ENCODE measurements around the gene DENND5B.
"Not testable (repeated sequence)": the region's sequence is repeated elsewhere in the genome, so short reads cannot be mapped to it uniquely, and the experiment has no call there.

Gene DENND5B

DNA sequence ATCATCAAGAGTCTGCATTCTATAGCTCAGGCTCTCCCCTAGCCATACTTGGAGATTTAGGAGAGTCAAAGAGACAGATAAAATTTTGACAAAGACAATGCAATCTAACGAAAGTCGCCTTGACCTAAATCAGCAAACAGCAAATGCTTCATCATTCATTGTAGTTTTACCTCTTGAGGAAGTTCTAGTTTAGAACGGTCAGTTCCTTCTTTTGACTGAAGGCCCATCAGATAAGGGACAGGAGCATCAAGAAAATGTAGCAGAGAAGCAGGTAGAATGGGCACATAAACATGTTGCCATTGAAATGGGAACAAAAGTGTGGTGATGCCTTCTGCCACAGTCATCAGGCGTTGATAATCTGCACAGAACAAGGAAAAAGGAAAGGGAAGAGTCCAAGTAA, 130.9 kb downstream of the DENND5B start:
- no peak for DNase-seq

- no peak for DNase-seq
Observed at GRCh38 chr12:31456562-31456961, 134.4 kb downstream of the DENND5B start.

- DNase-seq, result no peak
Observed at GRCh38 chr12:31444736-31445135, 146.2 kb downstream of the DENND5B start.

- DNase-seq, result no peak
Observed at GRCh38 chr12:31440586-31440985, 150.3 kb downstream of the DENND5B start.

DNA sequence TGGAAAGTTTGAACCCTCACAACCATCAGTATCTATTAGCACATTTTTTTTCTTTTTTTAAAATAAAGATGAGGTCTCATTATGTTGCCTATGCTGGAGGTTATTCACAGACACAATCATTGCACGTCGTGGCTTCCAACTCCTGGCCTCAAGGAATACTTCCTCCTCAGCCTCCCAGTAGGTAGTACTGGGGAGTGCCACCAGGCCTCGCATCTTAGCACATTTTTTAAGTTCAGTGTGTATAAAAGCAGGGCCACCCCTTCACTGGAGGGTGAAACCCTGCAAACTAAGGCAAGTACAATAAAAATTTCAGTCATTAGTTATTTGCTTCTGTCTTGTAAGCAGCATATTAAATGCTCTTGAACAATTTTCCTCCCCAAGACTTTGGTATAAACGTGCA, 150.8 kb downstream of the DENND5B start:
- DNase-seq, result no peak

GRCh38 chr12:31431721-31432240, 159.2 kb downstream of the DENND5B start:
- DNase-seq, result no peak

- no peak for DNase-seq
Observed at GRCh38 chr12:31423405-31423804, 167.5 kb downstream of the DENND5B start.

GRCh38 chr12:31412292-31412801, 178.6 kb downstream of the DENND5B start:
- DNase-seq, result no peak

GRCh38 chr12:31408763-31409162, 182.2 kb downstream of the DENND5B start:
- DNase-seq, result no peak

- DNase-seq, result no peak
Observed at GRCh38 chr12:31407562-31407961, 183.4 kb downstream of the DENND5B start.

DNA sequence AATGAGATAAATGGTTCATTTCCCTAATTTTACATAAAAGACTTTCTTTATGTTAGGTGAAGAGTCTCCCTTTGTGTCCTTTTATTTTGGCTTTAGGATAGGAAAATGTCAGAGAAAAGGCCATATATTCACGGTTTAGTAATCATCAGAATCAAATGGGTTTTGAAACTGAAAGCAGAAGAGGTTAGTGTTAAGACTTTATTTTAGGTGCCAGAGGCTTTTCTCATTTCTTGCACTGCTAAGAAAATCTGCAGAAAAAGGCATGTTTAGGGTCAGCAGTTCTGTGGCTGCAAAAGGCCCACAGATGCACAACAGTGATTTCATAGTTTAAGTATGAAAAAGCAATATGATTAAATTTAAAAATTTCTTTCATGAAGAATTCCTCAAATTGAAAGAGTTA, 184.6 kb downstream of the DENND5B start:
- DNase-seq, result no peak

DNA sequence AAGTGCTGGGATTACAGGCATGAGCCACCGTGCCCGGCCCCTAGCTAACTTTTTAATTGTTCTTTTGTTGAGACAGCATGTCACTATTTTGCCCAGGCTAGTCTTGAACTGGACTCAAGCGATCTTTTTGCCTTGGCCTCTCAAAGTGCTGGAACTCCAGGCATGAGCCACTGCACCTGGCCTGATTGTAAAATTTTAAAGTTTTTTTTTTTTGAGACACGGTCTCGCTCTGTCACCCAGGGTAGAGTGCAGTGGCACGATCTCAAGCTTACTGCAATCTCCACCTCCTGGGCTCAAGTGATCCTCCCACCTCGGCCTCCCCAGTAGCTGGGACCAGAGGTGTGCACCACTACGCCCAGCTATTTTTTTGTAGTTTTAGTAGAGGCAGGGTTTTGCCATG, 185.9 kb downstream of the DENND5B start:
- no peak for DNase-seq

DNA sequence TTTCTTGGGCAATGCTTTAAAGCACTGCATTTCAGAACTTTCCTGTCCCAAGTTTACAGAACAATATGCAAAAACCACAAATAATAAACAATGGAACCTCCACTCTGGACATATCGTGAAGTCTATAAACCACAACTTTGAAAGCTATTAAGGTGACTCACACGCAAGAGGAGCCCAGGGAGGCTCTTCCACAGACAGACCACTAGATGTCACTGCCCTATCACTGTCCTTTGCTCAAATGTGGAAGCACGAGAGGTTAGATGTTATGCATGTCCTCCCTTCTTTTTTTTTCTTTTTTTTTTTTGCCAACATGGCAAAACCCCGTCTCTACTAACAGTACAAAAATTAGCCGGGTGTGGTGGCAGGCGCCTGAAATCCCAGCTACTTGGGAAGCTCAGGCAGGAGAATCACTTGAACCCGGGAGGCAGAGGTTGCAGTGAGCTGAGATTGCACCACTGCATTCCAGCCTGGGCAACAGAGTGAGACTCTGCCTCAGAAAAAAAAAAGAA, 187.8 kb downstream of the DENND5B start:
- DNase-seq, result not testable (repeated sequence)

DNA sequence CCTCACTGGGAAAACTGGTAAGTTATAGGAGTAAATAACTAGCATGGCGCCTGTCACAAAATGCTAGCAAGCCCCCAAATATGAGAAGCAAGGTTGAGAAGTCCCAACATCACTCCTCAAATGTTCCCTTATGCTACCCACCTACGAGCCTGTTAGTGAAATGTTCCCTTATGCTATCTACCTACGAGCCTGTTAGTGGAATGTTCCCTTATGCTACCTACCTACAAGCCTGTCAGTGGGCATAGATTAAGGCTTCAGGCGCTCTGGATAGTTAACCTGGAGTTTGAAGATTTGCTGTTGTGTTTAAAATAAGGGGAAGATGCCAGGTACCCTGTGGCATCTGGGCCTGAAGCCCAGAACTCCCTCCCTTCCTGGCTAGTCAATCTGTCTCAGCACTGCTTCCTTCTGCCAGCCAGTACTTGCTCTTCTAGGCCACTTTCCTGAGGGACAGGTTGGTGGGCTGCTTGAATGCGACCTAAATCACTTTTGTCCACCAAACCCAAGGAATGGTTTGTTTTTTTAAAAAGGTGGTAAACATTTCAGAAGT, 197.9 kb downstream of the DENND5B start:
- DNase-seq, result no peak

GRCh38 chr12:31390991-31391390, 199.9 kb downstream of the DENND5B start:
- no peak for DNase-seq

DNA sequence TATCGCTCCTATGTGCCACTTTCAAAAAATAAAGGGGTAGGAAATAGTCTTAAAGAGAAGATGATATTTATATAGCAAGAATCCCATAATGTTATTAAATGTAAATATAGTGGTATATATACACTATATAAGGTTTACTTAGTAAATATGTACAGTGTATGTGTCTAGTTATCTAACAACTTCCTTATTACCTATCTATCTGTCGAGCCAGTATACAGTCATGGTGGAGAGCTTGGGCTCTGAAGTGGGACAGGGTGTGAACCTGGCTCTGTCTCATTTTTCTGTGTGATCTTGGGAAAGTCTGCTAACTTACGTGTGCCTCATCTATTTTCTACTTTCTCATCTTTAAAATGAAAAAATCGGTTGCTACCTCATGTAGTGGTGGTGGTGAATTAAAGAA, 202.2 kb downstream of the DENND5B start:
- no peak for DNase-seq

- DNase-seq, result no peak
Observed at GRCh38 chr12:31387466-31387865, 203.5 kb downstream of the DENND5B start.

DNA sequence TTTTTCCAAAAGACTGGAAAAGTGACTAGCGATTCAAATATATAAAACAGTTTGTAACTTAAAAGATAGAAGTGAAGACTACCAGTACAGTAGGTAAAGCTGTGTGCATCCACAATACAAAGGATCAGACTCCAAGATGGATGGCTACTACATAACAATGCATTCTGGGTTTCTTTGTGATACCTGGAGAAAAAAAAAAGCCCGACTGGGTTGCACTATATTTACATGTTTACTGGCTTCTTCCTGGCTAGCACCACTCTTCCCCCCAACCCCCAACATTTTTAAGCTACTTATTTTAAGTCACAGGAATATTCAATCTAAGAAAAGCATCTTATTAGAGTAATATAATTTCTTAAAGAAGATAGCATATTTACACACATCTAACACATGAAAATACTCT, 203.9 kb downstream of the DENND5B start:
- no peak for DNase-seq

DNA sequence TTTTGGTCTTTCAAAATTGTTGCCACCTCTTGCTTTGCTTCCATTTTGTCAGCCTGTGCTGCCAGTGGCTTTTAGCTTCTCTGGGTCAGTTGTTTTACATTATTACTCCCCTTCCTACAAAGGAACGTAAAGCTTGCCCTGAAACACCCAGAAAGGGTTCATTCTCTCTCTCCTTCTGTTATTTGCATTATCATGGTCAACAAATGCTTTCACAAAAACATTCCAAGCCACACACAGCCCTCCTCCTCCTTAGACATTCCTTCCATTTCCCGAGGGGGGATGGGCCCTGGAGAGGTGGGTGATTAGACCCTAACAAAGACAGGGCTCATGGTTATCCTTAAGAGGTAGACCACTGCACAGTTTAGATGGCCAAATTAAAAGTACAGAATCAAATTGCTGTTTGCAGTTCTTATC, 204.6 kb downstream of the DENND5B start:
- DNase-seq, result no peak

DNA sequence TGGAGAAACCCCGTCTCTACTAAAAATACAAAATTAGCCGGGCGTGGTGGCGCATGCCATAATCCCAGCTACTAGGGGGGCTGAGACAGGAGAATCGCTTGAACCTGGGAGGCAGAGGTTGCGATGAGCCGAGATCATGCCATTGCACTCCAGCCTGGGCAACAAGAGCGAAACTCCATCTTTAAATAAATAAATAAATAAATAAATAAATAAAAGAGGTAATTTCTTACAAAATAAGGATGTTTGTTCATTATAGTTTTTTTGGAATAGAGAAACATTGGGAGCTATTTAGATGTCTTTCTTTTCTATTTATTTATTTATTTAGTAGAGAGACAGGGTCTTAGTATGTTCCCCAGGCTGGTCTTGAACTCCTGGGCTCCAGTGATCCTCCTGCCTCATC, 213.7 kb downstream of the DENND5B start:
- not testable (repeated sequence) for DNase-seq

DNA sequence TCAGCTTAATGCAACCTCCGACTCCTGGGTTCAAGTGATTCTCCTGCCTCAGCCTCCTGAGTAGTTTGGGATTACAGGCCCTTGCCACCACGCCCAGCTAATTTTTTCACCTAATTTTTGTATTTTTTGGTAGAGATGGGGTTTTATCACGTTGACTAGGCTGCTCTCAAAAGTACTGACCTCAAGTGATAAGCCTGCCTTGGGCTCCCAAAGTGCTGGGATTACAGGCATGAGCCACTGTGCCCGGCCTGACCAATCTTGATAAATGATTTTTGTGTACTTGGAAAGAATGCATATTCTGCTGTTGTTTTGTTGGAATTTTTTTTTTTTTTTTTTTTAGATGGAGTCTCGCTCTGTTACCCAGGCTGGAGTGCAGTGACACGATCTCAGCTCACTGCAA, 215.5 kb downstream of the DENND5B start:
- DNase-seq, result not testable (repeated sequence)

DNA sequence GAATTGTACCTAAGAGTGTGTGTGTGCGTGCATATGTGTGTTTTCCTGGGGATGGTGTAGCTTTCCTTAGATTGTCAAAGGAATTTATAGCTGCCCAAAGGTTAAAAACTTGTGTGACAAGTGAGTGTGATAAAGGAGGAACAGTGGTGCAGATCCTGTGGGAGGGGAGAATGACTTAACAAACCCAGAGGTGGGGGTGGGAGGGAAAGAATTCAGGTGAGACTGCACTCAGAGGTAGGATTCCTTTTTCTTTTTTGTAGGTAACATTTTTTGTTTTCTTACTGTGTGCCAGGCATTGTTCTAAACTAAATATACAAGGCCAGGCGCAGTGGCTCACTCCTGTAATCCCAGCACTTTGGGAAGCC, 219.7 kb downstream of the DENND5B start:
- DNase-seq, result no peak

DNA sequence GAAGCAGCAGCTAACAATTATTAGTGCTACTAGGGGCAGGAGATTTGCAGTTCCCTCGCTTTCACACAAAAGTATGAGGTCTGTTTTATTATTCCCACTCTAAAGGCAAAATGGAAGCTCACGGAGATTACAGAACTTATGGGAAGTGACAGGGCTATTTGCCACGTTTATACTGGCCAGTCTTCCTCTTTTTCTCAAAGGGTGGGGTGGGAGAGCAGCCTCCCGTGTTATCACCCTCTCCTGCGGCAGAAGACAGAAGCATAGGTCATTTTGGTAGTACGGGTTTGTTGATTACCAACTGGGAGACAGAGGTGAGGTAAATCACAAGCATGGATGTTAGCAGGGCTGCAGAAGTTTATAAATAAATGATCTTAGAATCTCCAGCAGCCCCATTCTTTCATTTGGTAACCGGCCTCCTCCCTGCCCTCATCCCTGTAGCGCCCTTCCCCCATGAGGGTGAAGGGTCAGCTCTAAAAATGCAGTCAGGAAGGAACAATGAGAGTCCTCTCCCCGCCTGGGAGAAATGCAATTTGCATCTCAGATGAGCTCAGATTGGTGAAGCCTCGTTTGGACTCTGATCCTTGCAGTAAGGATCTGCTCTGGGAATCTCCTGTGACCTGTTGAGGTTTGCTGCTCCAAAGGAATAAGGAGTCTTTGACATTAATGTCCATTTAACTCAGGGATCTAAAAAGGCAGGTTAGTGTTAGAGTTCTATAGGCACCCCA, 220.2 kb downstream of the DENND5B start:
- no peak for DNase-seq
